ENCODE measurements around the gene OLAH. TPM values are rescaled to one million over a fixed set of nuclear protein-coding genes. Genes with fewer than 3 reads are reported as not detected.
"Not testable (repeated sequence)": the region's sequence is repeated elsewhere in the genome, so short reads cannot be mapped to it uniquely, and the experiment has no call there.

OLAH gene
- polyA plus RNA-seq (not detected in 2 replicates), polyA minus RNA-seq (not detected in 2 replicates)

- H3K9me2 ChIP-seq (ENCODE audit: insufficient read depth, low read length) = no peaks in the 10 kb centered on the region
- no peaks in the 10 kb centered on the region for H3K27me3 ChIP-seq (ENCODE audit: insufficient read depth, low read depth, low read length)
- H3K9me3 ChIP-seq (ENCODE audit: low read length) = no peaks in the 10 kb centered on the region
- H3K4me3 ChIP-seq (ENCODE audit: low read length) = no peak within 1 kb of the TSS
- TF ChIP-seq TAF1 (IDR thresholded peaks at IDR 0.05; ENCODE audit: low read depth) = no peak
- no peak for TF ChIP-seq SMC3 (conservative IDR thresholded peaks at IDR 0.05; ENCODE audit: poor library complexity)
- TF ChIP-seq EP300 (conservative IDR thresholded peaks at IDR 0.05; ENCODE audit: poor library complexity, severe bottlenecking) = no peak
- no peak for TF ChIP-seq MXI1 (conservative IDR thresholded peaks at IDR 0.05; ENCODE audit: poor library complexity, severe bottlenecking)
- no peak for TF ChIP-seq POLR2AphosphoS5 (IDR thresholded peaks at IDR 0.05)
- TF ChIP-seq REST (IDR thresholded peaks at IDR 0.05; ENCODE audit: borderline replicate concordance) = no peak
- TF ChIP-seq EZH2 (IDR thresholded peaks at IDR 0.05; ENCODE audit: borderline replicate concordance, insufficient read depth, low read length, poor library complexity, severe bottlenecking) = no peak
- TF ChIP-seq CTCF (IDR thresholded peaks at IDR 0.05; ENCODE audit: poor library complexity, severe bottlenecking) = no peak
- no peak for TF ChIP-seq RAD21 (conservative IDR thresholded peaks at IDR 0.05)
- H3F3A ChIP-seq (ENCODE audit: insufficient read depth, low read length, poor library complexity, severe bottlenecking) = no peaks in the 10 kb centered on the region
- H3K27ac ChIP-seq (ENCODE audit: low read length) = no peak within 1 kb of the TSS
- no peak within 1 kb of the TSS for H3K4me2 ChIP-seq (ENCODE audit: low read length)
- no peaks in the 10 kb centered on the region for H3K79me2 ChIP-seq (replicated peaks; ENCODE audit: insufficient read depth, low read length)
- H2AFZ ChIP-seq (ENCODE audit: low read depth, low read length) = no peak within 1 kb of the TSS
- no peaks in the 10 kb centered on the region for H4K20me1 ChIP-seq (ENCODE audit: insufficient read depth)
- no peaks in the 10 kb centered on the region for H3K36me3 ChIP-seq (ENCODE audit: insufficient read depth, low read length)
- H3K9ac ChIP-seq (ENCODE audit: low read length) = no peak within 1 kb of the TSS
Measured at GRCh38 chr10:15043674-15044073, at the start of gene OLAH. OLAH (plus strand) TSS chr10:15043943; CDS start chr10:15047289, 3,346 bp downstream.

GRCh38 chr10:14995964-14996565, 47.7 kb upstream of the OLAH start:
- H3F3A ChIP-seq (ENCODE audit: insufficient read depth, low read length, poor library complexity, severe bottlenecking) = no peaks in the 10 kb centered on the region
- TF ChIP-seq REST (IDR thresholded peaks at IDR 0.05; ENCODE audit: borderline replicate concordance) (no peak), SMC3 (conservative IDR thresholded peaks at IDR 0.05; ENCODE audit: poor library complexity) (no peak), EZH2 (IDR thresholded peaks at IDR 0.05; ENCODE audit: borderline replicate concordance, insufficient read depth, low read length, poor library complexity, severe bottlenecking) (no peak), CTCF (IDR thresholded peaks at IDR 0.05; ENCODE audit: poor library complexity, severe bottlenecking) (no peak), TAF1 (IDR thresholded peaks at IDR 0.05; ENCODE audit: low read depth) (no peak), EP300 (conservative IDR thresholded peaks at IDR 0.05; ENCODE audit: poor library complexity, severe bottlenecking) (no peak), RAD21 (conservative IDR thresholded peaks at IDR 0.05) (no peak), MXI1 (conservative IDR thresholded peaks at IDR 0.05; ENCODE audit: poor library complexity, severe bottlenecking) (no peak), POLR2AphosphoS5 (IDR thresholded peaks at IDR 0.05) (no peak)
- no peaks in the 10 kb centered on the region for H3K79me2 ChIP-seq (replicated peaks; ENCODE audit: insufficient read depth, low read length)
- H3K27me3 ChIP-seq (ENCODE audit: insufficient read depth, low read depth, low read length) = no peaks in the 10 kb centered on the region
- no peaks in the 10 kb centered on the region for H3K9me3 ChIP-seq (ENCODE audit: low read length)
- H3K4me3 ChIP-seq (ENCODE audit: low read length) = no peak overlapping the region
- H3K9me2 ChIP-seq (ENCODE audit: insufficient read depth, low read length) = no peaks in the 10 kb centered on the region
- H3K4me2 ChIP-seq (ENCODE audit: low read length) = no peak overlapping the region
- H2AFZ ChIP-seq (ENCODE audit: low read depth, low read length) = no peak overlapping the region
- H4K20me1 ChIP-seq (ENCODE audit: insufficient read depth) = no peaks in the 10 kb centered on the region
- no peak overlapping the region for H3K9ac ChIP-seq (ENCODE audit: low read length)
- no peak overlapping the region for H3K27ac ChIP-seq (ENCODE audit: low read length)
- H3K36me3 ChIP-seq (ENCODE audit: insufficient read depth, low read length) = no peaks in the 10 kb centered on the region

GRCh38 chr10:15013530-15013929, 30.2 kb upstream of the OLAH start:
- H4K20me1 ChIP-seq (ENCODE audit: insufficient read depth); H3K27me3 ChIP-seq (ENCODE audit: insufficient read depth, low read depth, low read length); H3K9me3 ChIP-seq (ENCODE audit: low read length); H3K9me2 ChIP-seq (ENCODE audit: insufficient read depth, low read length); H3K4me3 ChIP-seq (ENCODE audit: low read length); H3K27ac ChIP-seq (ENCODE audit: low read length); H3K4me2 ChIP-seq (ENCODE audit: low read length); H3K79me2 ChIP-seq (replicated peaks; ENCODE audit: insufficient read depth, low read length); H2AFZ ChIP-seq (ENCODE audit: low read depth, low read length); H3K9ac ChIP-seq (ENCODE audit: low read length); H3K36me3 ChIP-seq (ENCODE audit: insufficient read depth, low read length); H3F3A ChIP-seq (ENCODE audit: insufficient read depth, low read length, poor library complexity, severe bottlenecking): not testable (repeated sequence)
